ENCODE data around the gene LPP. TPM values are rescaled to one million over a fixed set of nuclear protein-coding genes. Genes with fewer than 3 reads are reported as not detected.

LPP gene
- total RNA-seq, 1 donor from 2014 or later = 23.1 TPM

- no peak for DNase-seq
- Mint-ChIP-seq H3K36me3 (ENCODE audit: unreplicated experiment) (no peaks in the 10 kb centered on the region), H3K4me3 (ENCODE audit: unreplicated experiment) (no peak overlapping the region), H3K27me3 (ENCODE audit: unreplicated experiment) (no peaks in the 10 kb centered on the region), H3K27ac (ENCODE audit: unreplicated experiment) (no peak overlapping the region), H3K9me3 (ENCODE audit: unreplicated experiment) (no peaks in the 10 kb centered on the region), H3K4me1 (ENCODE audit: low read depth, unreplicated experiment) (no peaks in the 10 kb centered on the region)
- TF ChIP-seq, protein P1, sequence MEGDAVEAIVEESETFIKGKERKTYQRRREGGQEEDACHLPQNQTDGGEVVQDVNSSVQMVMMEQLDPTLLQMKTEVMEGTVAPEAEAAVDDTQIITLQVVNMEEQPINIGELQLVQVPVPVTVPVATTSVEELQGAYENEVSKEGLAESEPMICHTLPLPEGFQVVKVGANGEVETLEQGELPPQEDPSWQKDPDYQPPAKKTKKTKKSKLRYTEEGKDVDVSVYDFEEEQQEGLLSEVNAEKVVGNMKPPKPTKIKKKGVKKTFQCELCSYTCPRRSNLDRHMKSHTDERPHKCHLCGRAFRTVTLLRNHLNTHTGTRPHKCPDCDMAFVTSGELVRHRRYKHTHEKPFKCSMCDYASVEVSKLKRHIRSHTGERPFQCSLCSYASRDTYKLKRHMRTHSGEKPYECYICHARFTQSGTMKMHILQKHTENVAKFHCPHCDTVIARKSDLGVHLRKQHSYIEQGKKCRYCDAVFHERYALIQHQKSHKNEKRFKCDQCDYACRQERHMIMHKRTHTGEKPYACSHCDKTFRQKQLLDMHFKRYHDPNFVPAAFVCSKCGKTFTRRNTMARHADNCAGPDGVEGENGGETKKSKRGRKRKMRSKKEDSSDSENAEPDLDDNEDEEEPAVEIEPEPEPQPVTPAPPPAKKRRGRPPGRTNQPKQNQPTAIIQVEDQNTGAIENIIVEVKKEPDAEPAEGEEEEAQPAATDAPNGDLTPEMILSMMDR (IDR thresholded peaks at IDR 0.05; ENCODE audit: partially characterized antibody, unreplicated experiment) = no peak
Observed at GRCh38 chr3:188672840-188673239, 518.9 kb downstream of the LPP start.

DNA sequence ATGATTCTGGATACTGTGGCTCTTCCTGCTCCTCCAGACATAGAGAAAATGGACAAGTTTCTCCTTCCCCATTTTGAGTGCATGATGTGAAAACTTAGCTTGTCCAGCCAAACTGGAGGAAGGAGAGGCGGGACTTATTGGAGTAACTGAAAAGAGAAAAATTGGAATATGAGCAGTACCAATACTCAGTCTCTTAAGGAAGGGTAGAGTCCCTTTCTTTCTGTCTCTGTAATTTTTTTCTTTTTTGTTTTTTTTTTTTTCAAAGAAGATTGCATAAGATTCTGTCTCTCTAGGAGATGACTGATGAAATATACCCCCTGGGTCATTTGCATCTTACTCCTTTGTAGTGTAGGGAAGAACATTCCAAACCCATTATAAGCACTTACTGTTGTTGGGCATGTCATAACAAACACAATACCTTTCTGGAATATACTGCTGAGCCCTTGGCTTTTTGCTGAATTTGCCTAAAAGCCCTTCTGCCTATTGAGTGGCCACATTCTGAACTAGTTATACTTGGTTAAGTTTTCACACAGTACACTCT lies 519.8 kb downstream of the LPP start:
- Mint-ChIP-seq H3K27ac (ENCODE audit: unreplicated experiment) (no peak overlapping the region), H3K9me3 (ENCODE audit: unreplicated experiment) (no peaks in the 10 kb centered on the region), H3K4me1 (ENCODE audit: low read depth, unreplicated experiment) (no peaks in the 10 kb centered on the region), H3K4me3 (ENCODE audit: unreplicated experiment) (no peak overlapping the region), H3K36me3 (ENCODE audit: unreplicated experiment) (no peaks in the 10 kb centered on the region), H3K27me3 (ENCODE audit: unreplicated experiment) (no peaks in the 10 kb centered on the region)
- DNase-seq = no peak
- TF ChIP-seq, protein P1 (IDR thresholded peaks at IDR 0.05; ENCODE audit: partially characterized antibody, unreplicated experiment) = no peak

DNA sequence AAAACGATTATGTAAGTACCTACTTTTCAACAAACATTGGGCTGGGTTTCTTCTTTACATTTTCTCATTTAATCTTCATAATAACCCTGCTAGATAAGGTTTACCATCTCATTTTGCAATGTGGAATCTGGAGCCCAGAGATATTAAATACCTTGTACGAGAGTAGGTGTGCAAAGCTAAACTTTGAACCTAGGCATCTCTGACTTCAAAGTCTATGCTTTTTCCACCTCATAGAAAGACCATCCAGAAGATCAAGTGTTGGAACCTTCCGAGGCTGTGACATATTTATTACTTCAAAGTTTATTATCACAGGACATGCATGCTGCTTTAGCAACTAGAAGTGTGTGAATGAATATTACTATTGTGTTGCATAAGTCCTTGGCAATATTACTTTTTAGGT lies 520.6 kb downstream of the LPP start:
- Mint-ChIP-seq H3K4me1 (ENCODE audit: low read depth, unreplicated experiment) (peaks cover under 1% of the 10 kb centered on the region), H3K9me3 (ENCODE audit: unreplicated experiment) (no peaks in the 10 kb centered on the region), H3K4me3 (ENCODE audit: unreplicated experiment) (no peak overlapping the region), H3K27me3 (ENCODE audit: unreplicated experiment) (no peaks in the 10 kb centered on the region), H3K36me3 (ENCODE audit: unreplicated experiment) (no peaks in the 10 kb centered on the region), H3K27ac (ENCODE audit: unreplicated experiment) (no peak overlapping the region)
- TF ChIP-seq, protein P1 (IDR thresholded peaks at IDR 0.05; ENCODE audit: partially characterized antibody, unreplicated experiment) = no peak
- no peak for DNase-seq

- Mint-ChIP-seq H3K27me3 (ENCODE audit: unreplicated experiment) (peaks cover 2% of the 10 kb centered on the region), H3K27ac (ENCODE audit: unreplicated experiment) (no peak overlapping the region), H3K4me1 (ENCODE audit: low read depth, unreplicated experiment) (peaks cover 2% of the 10 kb centered on the region), H3K9me3 (ENCODE audit: unreplicated experiment) (no peaks in the 10 kb centered on the region), H3K4me3 (ENCODE audit: unreplicated experiment) (no peak overlapping the region), H3K36me3 (ENCODE audit: unreplicated experiment) (no peaks in the 10 kb centered on the region)
- DNase-seq = no peak
- TF ChIP-seq, protein P1 (IDR thresholded peaks at IDR 0.05; ENCODE audit: partially characterized antibody, unreplicated experiment) = no peak
Observed at GRCh38 chr3:188677344-188677743, 523.4 kb downstream of the LPP start.

GRCh38 chr3:188680189-188680588 lies 526.2 kb downstream of the LPP start:
- no peak overlapping the region for H3K27ac Mint-ChIP-seq (ENCODE audit: unreplicated experiment)
- no peak for DNase-seq
- H3K4me1 Mint-ChIP-seq (ENCODE audit: low read depth, unreplicated experiment) = peaks cover 2% of the 10 kb centered on the region
- no peaks in the 10 kb centered on the region for H3K9me3 Mint-ChIP-seq (ENCODE audit: unreplicated experiment)
- TF ChIP-seq, protein P1 (IDR thresholded peaks at IDR 0.05; ENCODE audit: partially characterized antibody, unreplicated experiment) = no peak
- peaks cover 2% of the 10 kb centered on the region for H3K27me3 Mint-ChIP-seq (ENCODE audit: unreplicated experiment)
- H3K4me3 Mint-ChIP-seq (ENCODE audit: unreplicated experiment) = no peak overlapping the region
- no peaks in the 10 kb centered on the region for H3K36me3 Mint-ChIP-seq (ENCODE audit: unreplicated experiment)

Data from glutamatergic neuron (in vitro differentiated cells).